ENCODE measurements around the gene TTLL5.

DNA sequence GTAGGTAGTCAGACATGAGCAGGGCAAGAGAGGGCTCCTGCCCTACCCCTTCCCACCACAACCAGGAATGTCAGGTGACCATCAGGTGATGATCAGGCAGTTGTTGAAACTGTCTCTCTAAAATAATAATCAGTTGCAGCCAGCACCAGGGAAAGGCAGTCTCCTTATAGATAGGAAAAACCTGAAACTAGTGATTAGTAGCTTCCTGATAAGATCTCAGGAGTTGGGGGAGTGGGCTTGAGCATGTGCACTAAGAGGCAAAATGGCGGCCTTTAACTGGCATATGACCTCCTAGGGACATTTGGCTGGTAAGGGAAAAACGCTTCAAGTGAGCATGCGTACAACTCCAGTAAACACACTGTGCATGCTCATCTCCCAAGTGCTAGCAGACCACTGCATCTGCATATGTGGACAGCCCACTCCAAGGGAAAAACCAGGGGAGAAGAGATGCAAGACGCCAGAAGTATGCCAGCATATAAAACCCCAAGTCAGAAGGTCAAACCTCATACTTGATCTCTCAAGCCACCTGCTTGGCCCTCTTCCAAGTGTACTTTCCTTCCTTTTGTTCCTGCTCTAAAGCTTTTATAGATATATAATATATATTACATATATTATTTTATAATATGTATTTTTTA is 283.7 kb downstream of the TTLL5 start:
- TF ChIP-seq RAD21 (IDR thresholded peaks at IDR 0.05; ENCODE audit: low read length) = no peak
- TF ChIP-seq, protein P1, sequence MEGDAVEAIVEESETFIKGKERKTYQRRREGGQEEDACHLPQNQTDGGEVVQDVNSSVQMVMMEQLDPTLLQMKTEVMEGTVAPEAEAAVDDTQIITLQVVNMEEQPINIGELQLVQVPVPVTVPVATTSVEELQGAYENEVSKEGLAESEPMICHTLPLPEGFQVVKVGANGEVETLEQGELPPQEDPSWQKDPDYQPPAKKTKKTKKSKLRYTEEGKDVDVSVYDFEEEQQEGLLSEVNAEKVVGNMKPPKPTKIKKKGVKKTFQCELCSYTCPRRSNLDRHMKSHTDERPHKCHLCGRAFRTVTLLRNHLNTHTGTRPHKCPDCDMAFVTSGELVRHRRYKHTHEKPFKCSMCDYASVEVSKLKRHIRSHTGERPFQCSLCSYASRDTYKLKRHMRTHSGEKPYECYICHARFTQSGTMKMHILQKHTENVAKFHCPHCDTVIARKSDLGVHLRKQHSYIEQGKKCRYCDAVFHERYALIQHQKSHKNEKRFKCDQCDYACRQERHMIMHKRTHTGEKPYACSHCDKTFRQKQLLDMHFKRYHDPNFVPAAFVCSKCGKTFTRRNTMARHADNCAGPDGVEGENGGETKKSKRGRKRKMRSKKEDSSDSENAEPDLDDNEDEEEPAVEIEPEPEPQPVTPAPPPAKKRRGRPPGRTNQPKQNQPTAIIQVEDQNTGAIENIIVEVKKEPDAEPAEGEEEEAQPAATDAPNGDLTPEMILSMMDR (conservative IDR thresholded peaks at IDR 0.05; ENCODE audit: low read depth, low read length) = no peak
- TF ChIP-seq USF2 (IDR thresholded peaks at IDR 0.05; ENCODE audit: low read depth, low read length) = no peak
- no peak for TF ChIP-seq CEBPB (IDR thresholded peaks at IDR 0.05; ENCODE audit: low read depth, low read length)
- TF ChIP-seq RCOR1 (IDR thresholded peaks at IDR 0.05; ENCODE audit: insufficient replicate concordance, low read length) = no peak
- TF ChIP-seq FOS (IDR thresholded peaks at IDR 0.05; ENCODE audit: low read depth, low read length) = no peak
